Mesothelial cell of epicardium (in vitro differentiated cells): ENCODE measurements around the gene PANX2. TPM values are rescaled to one million over a fixed set of nuclear protein-coding genes. Genes with fewer than 3 reads are reported as not detected.

ENCODE experiments used
- DNase-seq, 2 experiments: peaks; one replicate each; pipeline ENCODE4 v3.0.0; 2021; ENCODE audit warnings: low spot score in 2 of 2; ENCODE audit not compliant: unreplicated experiment in 2 of 2
- H3K27ac Mint-ChIP-seq: 2 replicates; pipeline ENCODE4 v1.8.0; 2021; ENCODE audit warnings: mixed read lengths
- H3K27me3 Mint-ChIP-seq: 2 replicates; pipeline ENCODE4 v1.8.0; 2021; ENCODE audit warnings: low read depth, mixed read lengths
- H3K36me3 Mint-ChIP-seq: 2 replicates; pipeline ENCODE4 v1.8.0; 2021; ENCODE audit warnings: mixed read lengths
- H3K4me1 Mint-ChIP-seq: 2 replicates; pipeline ENCODE4 v1.8.0; 2021; ENCODE audit warnings: mixed read lengths
- H3K4me3 Mint-ChIP-seq: 2 replicates; pipeline ENCODE4 v1.8.0; 2021; ENCODE audit warnings: mild to moderate bottlenecking, moderate library complexity, mixed read lengths
- H3K9me3 Mint-ChIP-seq: 2 replicates; pipeline ENCODE4 v1.8.0; 2021; ENCODE audit warnings: mixed read lengths
- CTCF ChIP-seq: fragments of 200-600 bp; sonication (generic); IDR thresholded peaks from one replicate; pipeline ENCODE4 v1.5.0; 2021; ENCODE audit warnings: antibody characterized with exemption; ENCODE audit not compliant: unreplicated experiment
- total RNA-seq: library from RNA; stranded (reverse); gene quantifications from 3 replicates; pipeline ENCODE4 v1.2.1, GENCODE V29; 2021

The PANX2 gene
- total RNA-seq, 1 donor from 2014 or later, result 7.0 TPM

GRCh38 chr22:50178871-50179869 is 8.6 kb downstream of the PANX2 start:
- Mint-ChIP-seq H3K9me3 (no peaks in the 10 kb centered on the region), H3K27ac (no peak overlapping the region), H3K27me3 (no peaks in the 10 kb centered on the region), H3K4me3 (no peak overlapping the region), H3K4me1 (peaks cover 3% of the 10 kb centered on the region), H3K36me3 (peaks cover 4% of the 10 kb centered on the region)
- peak in 1 of 2 experiments; percentile 18 for DNase-seq
- no peak for TF ChIP-seq CTCF

DNA sequence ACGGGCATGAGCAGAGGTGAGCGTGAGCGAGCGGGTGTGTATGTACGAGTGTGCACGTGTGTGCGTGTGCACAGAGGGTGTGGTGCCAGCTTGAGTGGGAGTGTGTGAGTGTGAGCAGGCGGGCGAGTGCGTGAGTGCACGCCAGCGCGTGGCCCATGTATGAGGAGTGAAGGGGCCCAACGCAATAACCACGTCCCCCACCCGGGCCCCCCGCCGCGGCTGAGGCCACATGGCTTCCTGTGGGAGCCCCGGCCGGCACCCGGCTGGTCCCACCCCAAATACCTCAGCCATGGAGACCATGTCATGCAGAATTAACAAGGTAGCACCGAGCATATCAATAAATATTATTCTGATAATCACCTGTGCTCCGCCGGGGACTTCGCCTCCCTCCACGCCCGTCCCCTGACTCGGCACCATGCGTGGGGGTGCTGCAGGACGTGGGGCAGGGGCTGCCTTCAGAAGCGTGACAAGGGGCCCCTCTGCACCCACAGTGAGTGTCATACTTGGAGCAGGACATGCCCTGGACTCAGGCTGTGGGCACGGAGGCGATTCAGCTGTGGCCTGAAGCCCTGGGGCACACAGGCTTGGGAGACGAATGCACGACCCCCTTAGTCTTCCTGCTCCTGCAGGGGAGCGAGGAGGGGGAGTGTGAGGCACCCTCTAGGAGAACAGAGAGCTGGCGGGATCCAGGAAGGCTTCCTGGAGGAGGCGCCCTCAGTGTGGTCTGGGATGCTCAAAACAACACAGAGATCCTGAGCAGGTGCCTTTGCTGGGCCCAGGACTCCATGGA is 9.6 kb downstream of the PANX2 start:
- no peak for DNase-seq
- Mint-ChIP-seq H3K9me3 (no peaks in the 10 kb centered on the region), H3K4me1 (peaks cover 6% of the 10 kb centered on the region), H3K4me3 (no peak overlapping the region), H3K27ac (no peak overlapping the region), H3K36me3 (peaks cover 4% of the 10 kb centered on the region), H3K27me3 (no peaks in the 10 kb centered on the region)
- TF ChIP-seq CTCF, result no peak

DNA sequence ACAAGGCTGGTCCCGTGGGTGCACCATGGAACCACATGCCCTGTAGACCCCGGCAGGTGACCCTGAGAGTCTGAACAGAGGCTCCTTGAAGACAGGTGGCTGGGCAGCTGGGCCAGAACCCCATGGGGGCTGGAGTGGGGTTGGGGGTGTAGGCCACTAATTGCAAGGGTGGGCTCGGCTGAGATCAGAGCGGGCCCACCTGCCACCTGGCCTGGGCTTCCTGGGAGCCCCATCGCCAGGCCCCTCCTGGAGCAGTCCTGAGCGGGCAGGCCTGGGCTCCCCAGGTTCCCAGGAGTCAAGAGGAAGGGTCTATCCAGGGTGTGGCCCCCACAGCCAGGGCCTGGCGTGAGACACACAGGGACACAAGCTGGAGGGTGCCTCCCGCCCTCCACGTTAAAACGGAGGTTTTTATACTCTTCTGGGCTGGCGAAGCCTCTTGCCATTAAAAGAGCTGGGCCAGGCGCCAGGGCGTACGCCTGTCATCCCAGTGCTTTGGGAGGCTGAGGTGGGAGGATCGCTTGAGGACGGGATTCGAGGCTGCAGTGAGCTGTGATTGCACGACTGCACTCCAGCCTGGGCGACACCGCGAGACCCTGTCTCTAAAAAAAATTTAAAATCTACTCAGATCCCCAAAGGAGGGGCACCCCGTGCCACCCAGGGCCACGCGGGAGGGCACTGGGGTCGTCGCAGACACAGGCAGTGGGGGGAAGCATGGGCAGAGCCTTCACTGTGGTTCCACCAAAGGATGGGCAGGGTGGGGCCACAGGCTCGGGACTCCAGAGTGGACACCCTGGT is 10.4 kb downstream of the PANX2 start:
- Mint-ChIP-seq H3K27me3 (no peaks in the 10 kb centered on the region), H3K36me3 (peaks cover 4% of the 10 kb centered on the region)
- no peak for TF ChIP-seq CTCF

GRCh38 chr22:50182176-50183081 is 11.9 kb downstream of the PANX2 start:
- Mint-ChIP-seq H3K27me3 (no peaks in the 10 kb centered on the region), H3K4me1 (peaks cover 11% of the 10 kb centered on the region), H3K9me3 (no peaks in the 10 kb centered on the region), H3K4me3 (no peak overlapping the region), H3K27ac (no peak overlapping the region), H3K36me3 (peaks cover 2% of the 10 kb centered on the region)
- no peak for TF ChIP-seq CTCF
- no peak for DNase-seq

More for the DNA sequence above, 10.4 kb downstream of the PANX2 start:
- DNase-seq, result no peak
- no peaks in the 10 kb centered on the region for H3K9me3 Mint-ChIP-seq
- H3K4me3 Mint-ChIP-seq, result no peak overlapping the region
- peaks cover 8% of the 10 kb centered on the region for H3K4me1 Mint-ChIP-seq
- H3K27ac Mint-ChIP-seq, result no peak overlapping the region
